ENCODE data around the gene EIF3M.
"Not testable (repeated sequence)": the region's sequence is repeated elsewhere in the genome, so short reads cannot be mapped to it uniquely, and the experiment has no call there.

Gene EIF3M

DNA sequence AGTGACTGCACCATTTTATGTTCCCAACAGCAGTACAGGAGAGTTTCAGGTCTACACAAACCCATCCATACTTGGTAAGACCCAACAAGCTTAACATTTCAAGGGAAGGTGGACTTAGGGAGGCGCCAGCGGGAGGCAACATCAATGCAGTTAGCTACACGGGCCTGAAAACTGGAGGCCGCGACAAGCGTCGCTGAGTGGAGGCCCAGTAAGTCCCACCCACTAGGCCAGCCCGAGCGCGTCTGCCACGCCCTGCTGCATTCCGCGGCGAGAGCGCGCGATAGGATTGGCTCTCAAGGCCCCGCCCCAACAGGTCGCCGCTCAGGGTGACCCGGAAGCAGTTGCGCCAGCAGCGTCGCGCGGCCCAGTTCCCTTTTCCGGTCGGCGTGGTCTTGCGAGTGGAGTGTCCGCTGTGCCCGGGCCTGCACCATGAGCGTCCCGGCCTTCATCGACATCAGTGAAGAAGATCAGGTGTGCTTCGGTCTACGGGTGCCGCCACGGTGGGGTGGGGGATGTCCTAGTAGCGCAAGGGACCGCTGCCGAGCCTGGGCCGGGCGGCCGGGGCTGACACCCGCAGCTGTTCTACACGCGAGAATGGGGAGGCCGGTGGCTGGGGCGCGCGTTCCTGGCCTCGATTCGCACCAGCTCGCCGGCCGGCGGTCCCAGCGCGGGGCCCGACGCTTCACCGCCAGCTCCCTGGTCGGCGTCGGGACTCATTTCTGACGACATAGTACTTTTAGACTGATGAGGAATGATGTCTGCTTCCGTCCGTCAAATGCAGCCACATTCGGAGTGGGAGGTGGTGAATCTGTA is at the start of gene EIF3M:
Gene EIF3M, plus strand, starts transcription at position 373 of the 813 bp plus-strand sequence. Its CDS starts 57 bp downstream, at position 430.
- DNase-seq, result peak; percentile 97

DNA sequence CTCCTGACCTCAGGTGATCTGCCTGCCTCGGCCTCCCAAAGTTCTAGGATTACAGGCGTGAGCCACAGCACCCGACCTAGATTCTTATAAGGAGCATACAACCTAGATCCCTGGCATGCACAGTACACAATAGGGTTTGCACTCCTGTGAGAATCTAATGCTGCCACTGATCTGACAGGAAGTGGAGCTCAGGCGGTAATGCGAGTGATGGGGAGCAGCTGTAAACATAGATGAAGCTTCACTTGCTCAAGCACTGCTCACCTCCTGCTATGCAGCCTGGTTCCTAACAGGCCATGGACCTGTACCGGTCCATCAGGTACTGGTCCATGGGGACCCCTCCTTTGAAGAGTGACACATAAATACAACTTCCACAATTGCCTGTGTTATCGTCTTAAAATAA is 44.8 kb upstream of the EIF3M start:
- no peak for DNase-seq

DNA sequence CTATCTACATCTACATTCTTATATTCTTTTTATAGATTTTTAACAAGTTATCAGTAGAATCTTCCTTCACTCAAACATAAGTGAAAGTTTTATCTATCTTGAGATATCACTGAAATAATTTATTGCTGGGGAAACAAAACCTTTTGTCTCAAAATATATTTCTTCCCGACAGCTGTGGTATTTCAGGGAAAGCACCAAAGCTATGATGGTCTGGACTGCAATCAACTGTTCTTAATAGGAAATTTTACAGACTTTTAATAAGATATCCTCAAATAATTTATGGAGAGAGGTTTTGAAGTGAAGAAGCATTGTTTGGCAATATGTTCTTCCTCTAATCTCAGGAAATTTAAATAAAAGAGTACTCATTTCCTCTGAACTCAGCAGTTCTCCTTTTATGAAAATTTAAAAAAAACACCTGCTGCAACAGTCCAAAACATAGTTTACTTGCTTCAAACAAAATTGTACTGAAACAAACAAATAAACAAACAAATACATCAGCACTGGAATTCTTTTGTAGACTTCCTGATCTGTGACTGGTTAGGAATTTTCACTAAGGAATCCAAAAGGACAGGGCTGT is 33.9 kb upstream of the EIF3M start:
- no peak for DNase-seq

DNA sequence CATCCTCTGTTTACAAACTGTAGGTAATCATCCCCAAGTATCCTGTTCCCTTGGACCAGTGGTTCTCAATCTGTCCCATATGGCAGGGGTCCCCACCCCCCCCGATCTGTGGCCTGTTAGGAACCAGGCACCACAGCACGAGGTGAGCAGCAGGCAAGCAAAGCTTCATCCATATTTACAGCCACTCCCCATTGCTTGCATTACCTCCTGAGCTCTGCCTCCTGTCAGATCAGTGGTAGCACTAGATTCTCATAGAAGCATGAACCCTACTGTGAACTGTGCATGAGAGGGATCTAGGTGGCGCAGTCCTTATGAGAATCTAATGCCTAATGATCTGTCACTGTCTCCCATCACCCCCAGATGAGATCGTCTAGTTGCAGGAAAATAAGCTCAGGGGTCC is 33.4 kb upstream of the EIF3M start:
- DNase-seq, result no peak

DNA sequence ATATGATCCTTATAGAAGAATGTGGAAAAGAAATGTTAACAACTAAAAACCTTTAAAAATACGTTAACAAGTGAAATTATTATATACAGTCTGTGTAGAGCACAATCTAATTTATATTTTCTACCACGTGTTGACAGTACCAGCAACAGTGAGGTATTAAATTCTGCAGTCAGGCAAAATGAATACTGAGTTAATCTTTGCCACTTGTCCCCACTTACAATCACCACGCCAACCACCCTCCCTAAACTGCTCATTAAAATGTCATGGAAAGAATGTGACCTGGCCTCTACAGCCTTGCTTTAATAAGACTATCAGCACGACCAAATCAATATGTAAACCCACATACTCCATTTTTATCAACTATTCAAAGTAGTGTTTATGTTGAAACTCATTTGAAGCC is 28.5 kb upstream of the EIF3M start:
- peak; percentile 2 for DNase-seq

DNA sequence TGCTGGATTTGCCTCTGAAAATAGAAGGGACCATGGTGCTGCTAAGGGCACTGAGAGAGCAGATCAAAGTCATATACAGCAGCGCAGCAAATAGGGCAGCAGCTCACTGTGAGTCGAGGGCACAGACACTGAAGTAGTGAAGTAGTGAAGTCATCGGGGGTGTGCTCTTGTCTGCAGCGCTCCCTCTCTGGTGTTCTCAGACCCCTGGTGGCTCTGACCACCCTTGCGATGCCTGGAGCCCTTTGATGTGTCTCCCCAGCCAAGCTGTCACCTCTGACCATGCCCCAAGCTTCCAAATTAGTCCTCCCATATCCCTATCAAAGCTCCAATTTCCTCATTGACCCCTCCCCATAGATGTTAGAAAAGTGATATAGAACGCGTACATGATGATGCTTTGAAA is 27.7 kb upstream of the EIF3M start:
- no peak for DNase-seq

DNA sequence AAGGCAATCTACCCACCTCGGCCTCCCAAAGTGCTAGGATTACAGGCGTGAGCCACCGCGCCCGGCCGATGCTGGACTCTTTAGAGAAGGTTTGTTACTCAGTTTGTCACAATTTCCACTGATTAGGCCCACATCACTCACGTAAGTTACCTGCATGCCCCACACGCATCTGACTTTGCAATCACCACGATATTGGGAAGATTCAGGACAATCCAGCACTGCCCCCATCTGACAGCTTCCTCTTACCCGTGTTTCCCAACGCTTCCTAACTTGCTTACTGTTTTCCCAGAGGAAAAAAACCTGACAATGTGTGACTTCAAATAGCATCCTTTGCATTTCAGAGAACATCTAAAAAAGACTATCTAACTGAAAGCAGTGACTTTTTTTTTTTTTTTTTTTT is 21.8 kb upstream of the EIF3M start:
- no peak for DNase-seq

DNA sequence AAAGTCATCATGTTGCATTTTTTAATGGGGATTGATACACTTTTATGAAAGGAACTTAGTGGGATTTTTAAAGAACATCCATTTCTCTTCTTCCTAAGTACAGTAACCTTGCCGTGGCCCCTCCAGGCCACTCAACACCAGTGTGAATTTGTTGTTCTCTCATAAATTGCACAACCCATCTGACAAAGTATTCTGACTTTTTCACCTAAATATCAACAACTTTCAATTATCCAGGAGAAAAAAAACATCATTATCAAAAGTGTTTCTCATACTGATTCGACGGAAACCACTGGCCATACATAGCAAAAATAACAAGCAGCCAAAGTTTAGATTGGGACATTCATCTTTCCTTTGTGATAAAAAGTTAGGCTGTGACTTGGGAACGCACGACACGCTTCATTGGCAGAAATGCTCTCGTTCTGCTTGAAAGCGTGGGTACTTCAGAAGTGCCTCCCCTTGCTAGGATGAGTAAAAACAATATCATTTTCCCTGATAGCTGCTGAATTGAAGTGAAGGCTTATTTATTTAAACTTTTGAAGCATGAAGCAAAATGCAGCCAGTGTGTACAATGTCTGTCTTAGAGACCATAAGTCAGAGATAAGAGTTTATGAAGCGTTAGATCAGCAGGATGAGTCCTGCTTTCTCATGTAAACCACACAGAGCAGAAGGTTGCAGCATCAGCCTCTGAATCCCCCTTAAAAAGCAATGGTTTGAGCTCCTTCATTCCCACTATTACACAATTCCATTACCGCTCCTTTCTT is 20.6 kb upstream of the EIF3M start:
- no peak for DNase-seq

DNA sequence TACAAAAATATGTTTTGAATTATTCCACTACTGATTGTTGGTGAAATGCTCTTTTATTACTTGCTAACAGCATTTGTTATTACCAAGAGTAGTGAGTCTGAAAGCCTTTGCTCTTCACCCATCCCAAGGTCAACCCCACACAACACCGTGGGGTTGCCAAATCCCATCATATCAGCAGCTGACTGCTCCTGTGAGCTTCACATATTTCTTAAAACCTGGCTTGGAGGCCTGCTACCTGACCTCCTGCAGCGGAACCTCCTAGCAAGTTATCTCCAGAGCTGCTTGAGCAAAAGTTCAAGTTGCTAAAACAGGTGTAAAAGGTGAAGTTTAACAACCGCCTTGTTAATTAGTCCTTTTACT is 20.1 kb upstream of the EIF3M start:
- DNase-seq, result no peak

DNA sequence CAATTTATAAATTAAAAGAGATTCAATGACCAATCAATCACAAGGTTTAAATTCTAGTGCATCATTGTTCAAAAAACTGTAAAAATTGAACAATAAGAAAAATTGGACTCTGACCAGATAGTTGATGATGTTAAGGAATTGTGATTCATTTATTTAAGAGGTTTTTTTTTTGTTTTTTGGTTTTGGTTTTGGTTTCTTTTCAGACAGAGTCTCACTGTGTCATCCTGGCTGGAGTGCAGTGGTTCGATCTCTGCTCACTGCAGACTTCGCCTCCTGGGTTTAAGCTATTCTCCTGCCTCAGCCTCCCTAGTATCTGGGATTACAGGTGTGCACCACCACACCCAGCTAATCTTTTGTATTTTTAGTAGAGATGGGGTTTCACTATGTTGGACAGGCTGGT is 17.1 kb upstream of the EIF3M start:
- DNase-seq, result no peak

DNA sequence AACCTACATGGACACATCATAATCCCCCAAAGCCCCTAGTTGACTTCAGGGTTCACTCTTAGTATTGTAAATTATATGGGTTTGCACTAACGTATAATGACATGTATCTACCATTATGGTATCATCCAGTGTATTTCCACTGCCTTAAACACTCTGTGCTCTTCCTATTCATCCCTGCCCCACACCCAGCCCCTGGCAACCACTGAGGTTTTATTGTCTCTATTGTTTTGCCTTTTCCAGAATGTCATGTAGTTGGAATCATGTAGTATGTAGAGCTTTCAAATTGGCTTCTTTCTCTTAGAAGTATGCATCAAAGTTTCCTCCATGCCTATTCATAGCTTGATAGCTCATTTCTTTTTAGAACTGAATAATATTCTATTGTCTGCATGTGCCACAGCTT is 16.5 kb upstream of the EIF3M start:
- no peak for DNase-seq

DNA sequence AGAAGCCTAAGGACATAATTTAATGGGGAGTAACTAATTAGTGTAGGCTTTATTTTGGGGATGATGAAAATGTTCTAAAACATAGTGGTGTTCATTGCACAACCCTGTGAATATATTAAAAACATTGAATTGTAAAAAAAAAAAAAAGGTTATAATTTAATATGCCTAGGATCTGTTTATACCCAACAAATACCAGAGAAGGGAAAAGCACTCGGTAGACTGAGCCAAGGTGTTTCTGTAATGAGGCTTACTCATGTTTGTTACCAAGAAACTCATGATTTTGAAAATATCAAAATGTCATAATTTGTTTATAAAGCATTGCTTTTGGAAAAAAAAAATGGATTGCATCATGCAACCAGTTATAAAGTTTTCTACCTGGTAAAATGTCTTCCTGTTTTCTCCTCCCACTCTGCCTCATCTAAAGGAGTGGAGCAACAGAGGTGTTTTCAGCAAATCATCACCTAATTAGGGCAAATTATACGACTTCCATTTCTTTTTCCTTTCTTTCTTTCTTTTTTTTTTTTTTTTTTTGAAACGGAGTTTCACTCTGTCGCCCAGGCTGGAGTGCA is 14.2 kb upstream of the EIF3M start:
- DNase-seq, result no peak

DNA sequence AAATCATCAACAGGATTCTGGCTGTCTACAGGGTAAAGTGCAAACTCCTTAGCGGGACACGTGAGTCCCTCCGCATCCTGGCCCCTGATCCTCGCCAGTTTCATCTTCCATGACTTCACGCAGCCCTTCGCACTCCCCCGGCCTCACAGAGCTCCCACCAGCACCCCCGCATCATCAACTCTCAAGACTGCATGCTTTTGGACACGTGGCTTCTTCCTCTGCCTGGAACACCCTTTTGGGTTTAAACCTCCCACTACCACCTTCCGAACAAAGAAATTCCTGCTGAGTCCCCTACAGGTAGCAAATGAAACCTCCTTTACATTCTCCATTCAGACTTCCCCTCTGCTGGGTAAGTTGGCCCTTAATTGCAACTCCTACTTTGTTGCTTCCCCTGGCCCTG is 12.6 kb upstream of the EIF3M start:
- no peak for DNase-seq

DNA sequence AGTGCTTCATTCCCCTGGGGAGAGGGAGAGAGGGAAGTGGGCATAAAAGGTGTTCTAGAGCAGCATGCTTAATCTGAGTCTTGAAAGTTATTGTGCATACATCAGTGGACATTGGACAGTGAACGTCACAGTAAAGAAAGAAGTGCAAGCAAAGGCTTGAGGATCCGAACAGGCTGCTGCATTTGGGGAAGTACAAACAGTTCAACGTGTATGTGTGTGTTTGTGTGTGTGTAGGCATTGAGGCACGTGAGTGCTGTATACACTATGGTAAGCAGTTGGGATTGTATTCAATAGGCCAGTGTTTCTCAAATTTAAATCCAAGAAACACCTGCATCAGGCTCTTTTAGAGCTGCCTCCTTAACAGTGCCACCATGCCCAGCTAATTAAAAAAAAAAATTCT is 10.4 kb upstream of the EIF3M start:
- DNase-seq, result no peak

DNA sequence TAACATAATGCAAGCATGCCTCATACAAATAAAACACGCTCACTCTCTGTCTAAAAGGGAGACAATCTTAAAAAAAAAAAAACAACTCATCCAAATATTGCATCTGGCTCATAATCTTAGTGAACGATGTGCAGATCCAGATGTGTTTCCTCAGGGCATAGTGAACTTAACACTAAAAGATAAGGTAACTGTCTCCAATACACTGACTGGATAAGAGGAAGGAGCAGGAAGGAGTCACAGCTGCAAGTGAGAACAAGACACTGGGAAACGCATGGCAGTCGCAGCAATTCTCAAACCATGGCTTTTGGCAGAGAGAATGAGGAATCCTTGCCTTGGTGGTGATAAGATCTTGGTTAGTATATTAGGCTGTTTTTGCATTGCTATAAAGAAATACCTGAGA is 9.2 kb upstream of the EIF3M start:
- no peak for DNase-seq

DNA sequence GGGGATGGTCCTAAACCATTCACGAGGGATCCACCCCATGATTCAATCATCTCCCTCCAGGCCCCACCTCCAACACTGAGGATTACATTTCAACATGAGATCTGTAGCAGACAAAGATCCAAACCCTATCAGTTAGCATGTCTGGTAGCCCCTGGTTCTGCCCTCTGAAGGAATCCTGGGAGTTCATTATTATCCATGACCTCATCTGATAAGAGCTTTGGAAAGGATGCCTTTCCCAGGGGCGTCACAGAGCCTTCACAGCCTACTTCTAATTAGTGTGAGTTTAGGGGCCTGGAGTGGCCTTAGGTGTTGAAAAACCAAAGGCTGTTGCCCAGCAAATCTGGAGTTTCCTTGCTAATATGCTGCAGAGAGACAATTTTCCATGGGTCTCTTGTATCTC is 8.6 kb upstream of the EIF3M start:
- DNase-seq, result no peak

DNA sequence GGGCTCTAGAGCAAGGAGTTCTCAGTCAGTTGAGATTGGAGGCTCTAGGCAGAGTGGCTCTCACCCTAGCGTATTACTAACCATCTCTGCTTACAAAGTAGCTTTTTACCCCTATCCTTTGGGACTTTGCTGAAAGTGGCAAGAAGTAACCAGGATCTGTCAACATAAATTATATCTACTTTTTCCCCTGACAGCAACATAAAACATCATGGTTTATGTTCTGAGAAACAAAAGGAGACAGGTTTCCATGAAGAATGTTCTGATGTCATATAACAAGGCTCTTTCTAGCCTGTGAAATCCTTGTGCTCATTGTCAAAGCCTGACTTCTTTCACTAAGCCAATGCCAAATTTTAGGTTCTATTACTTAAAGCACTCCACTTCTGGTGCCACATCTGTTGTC is 7.2 kb upstream of the EIF3M start:
- no peak for DNase-seq

DNA sequence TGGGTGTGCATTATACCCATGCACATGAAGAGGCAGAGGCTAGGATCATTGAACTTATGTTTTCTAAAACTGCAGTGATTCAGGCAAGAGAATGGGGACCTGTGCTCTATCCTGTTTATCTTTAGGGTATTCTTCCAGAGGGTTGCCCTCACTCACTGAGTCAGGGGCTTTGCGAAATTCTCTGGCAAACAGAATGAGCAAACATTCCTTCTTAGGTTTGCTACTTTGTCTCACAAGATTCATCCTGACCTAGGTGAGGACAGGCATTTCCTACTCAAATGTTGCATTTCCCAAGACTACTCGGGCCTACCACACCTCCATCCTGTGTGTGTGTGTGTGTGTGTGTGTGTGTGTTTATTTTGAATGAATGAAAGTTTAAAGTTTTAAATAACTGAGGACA is 2.7 kb upstream of the EIF3M start:
- no peak for DNase-seq

DNA sequence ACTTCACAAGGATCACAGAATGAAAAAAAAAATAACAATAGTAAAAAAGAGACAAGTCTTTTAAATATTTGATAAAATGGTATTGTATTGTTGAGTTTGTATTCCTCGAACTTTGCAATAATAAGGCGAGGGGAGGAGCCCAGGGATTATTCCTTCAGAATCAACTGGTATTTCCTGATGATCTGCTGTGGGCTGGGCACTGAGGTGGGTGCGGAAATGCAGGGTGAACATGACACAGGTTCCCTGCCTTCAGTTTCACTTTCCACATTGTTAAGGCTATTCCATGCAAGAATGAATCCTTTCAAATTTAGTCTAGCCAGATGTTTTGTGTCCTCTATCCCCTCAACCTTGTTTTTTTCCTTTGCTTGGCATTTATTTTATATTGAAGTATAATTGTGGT is 2.1 kb upstream of the EIF3M start:
- no peak for DNase-seq

DNA sequence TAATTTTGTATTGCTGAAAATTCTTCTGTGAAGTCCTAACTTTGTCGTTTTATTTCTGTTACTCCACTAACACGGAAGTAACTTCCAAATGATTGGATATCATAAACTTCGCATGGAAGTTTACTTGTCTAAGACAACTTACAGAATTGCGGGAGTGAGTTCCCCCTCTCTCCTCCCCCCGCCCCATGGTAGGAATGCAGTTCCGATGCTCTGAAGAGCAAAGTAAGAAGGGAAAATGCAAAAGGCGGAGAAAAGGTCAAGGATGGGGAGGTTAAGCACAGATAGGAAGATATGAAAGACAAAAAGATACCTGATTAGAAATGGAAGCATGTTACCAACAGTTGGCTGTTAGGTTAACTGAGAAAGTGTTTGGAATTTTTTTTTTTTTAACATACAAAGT is 1.3 kb downstream of the EIF3M start:
- DNase-seq, result no peak

DNA sequence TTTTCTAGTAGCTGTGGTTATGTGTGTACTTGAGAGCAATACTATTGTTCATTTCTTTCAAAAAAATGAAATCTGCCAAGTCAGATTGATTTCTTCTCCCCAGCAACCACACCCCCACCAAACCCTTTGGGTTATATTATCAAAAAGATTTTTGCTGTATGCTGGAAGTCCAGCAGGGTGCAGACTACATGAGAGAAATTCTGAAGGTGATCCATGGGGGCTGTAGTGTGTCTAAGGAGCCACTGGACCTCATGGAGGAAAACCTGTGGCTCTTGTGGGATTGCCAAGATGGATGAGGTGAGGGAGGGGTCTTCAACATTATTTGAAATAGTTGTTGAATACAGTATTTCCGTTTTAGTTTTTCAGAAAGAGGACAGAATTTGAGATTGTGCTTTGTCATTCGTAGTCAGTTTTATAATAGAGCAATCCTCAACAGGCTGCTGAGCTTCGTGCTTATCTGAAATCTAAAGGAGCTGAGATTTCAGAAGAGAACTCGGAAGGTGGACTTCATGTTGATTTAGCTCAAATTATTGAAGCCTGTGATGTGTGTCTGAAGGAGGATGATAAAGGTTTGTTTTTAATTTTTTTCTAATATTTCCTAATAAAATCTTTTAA is 3.1 kb downstream of the EIF3M start:
- DNase-seq, result no peak

DNA sequence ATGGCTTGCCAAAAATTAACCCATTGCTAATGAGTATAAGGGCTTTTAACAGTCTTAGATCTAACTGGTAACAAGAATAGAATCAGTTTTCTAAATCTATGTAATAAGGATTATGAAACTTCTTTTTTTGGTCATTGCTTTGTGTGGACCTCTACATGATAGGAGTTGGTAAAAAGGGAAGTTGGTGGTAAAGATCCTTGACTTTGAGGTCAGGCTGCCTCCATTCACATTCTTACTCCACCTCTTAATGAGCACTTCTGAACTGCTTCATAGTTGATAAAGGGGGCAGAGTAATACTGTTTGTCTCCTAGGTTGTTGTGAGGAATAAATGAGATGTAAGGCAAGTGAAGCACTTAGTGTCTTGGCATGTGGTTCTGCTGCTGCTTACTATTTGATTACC is 10.6 kb downstream of the EIF3M start:
- no peak for DNase-seq

DNA sequence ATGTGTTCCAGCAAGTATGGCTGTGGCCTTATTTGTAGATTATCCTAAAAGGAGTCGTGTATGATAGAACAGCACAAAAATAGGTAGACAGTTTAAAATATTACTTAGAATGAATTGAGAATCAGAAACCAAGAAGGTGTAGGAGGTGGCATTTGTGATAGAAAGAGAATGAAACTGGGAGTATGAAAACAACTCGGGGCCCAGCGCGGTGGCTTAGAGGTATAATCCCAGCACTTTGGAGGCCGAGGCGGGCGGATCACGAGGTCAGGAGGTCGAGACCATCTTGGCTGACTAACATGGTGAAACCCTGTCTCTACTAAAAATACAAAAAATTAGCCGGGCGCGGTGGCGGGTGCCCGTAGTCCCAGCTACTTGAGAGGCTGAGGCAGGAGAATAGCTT is 12.5 kb downstream of the EIF3M start:
- not testable (repeated sequence) for DNase-seq

DNA sequence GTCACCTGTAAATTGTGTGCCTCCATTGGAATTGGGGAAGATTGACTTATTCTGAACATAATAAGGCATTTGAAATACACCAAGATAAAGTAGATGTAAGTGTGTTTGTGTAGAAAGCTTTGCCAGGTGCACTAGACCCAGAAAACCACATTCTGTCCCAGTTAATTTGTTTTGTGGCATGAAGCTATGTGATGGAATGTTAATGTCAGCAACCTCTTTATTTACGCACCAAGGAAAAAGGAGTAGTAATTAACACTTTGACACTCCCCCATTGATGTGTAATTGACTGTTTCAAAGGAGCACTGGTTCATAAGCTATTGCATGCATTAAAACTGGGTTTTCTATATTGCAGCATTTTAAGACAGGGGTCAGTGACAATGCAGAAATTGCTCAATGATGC is 14.3 kb downstream of the EIF3M start:
- DNase-seq, result no peak

Data from NCI-H1105 treated with DMSO at 0.1 percent for 48 hours (cell line).